NB4 (cell line): ENCODE results near the gene ONECUT3.

Experiments
- DNase-seq: peaks from one replicate; pipeline ENCODE4 v3.0.0; 2010; ENCODE audit warnings: low read depth
- H3K4me3 ChIP-seq: one replicate; pipeline ENCODE4 v1.5.1; 2011; ENCODE audit warnings: mild to moderate bottlenecking, low read depth, low read length, moderate library complexity
- MAX ChIP-seq: IDR thresholded peaks from 2 replicates; pipeline ENCODE4 v1.6.1; 2011; ENCODE audit warnings: low read depth, low read length
- MYC ChIP-seq: IDR thresholded peaks from 2 replicates; pipeline ENCODE4 v1.6.1; 2011; ENCODE audit warnings: low read depth, low read length
- POLR2A ChIP-seq: IDR thresholded peaks from 2 replicates; pipeline ENCODE4 v1.6.1; 2011; ENCODE audit warnings: mild to moderate bottlenecking; ENCODE audit not compliant: insufficient read length; ENCODE audit errors: extremely low read depth
- TF ChIP-seq, protein P1 (sequence below): IDR thresholded peaks from one replicate; pipeline ENCODE4 v1.5.1; 2012; ENCODE audit warnings: low read depth, low read length

The ONECUT3 gene

DNA sequence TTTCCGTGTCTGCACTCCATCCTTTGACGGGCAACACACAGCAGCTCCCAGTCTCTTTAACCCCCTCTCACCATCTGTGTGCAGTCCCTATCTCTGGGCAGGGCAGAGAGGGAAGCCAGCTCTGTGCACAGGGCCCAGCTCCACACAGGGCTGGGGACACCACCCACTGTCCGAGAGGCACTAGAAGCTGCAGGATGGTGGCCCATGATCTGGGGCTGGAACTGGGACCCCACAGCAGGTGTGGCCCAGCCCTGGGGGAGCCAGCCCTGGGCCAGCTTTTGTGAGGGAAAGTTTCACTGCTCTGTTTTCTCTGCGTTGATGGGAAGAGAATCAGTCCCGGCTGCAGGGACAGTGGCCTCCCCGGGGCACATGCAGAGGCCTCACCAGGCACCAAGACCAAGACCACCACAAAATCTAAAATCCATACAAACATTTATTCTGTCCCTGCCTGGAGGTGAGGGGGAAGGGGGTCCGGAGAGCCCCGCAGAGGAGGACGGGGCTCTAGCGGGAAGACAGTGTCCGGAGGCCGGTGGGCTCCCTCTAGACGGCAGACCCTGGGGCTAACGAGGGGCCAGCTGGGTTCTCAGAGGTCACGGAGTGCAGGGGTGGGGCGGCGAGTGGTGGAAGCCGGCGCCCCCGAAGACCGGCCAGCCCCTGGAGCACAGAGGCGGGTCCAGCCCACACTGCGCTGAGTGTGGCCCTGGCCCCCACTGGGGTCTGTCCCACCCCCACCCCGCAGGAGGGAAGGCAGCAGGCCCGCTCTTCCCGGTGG is 61.7 kb downstream of the ONECUT3 start:
- TF ChIP-seq, protein P1, sequence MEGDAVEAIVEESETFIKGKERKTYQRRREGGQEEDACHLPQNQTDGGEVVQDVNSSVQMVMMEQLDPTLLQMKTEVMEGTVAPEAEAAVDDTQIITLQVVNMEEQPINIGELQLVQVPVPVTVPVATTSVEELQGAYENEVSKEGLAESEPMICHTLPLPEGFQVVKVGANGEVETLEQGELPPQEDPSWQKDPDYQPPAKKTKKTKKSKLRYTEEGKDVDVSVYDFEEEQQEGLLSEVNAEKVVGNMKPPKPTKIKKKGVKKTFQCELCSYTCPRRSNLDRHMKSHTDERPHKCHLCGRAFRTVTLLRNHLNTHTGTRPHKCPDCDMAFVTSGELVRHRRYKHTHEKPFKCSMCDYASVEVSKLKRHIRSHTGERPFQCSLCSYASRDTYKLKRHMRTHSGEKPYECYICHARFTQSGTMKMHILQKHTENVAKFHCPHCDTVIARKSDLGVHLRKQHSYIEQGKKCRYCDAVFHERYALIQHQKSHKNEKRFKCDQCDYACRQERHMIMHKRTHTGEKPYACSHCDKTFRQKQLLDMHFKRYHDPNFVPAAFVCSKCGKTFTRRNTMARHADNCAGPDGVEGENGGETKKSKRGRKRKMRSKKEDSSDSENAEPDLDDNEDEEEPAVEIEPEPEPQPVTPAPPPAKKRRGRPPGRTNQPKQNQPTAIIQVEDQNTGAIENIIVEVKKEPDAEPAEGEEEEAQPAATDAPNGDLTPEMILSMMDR = no peak
- TF ChIP-seq MYC = no peak
- no peak for TF ChIP-seq POLR2A
- no peak for TF ChIP-seq MAX
- no peak for DNase-seq
- no peak overlapping the region for H3K4me3 ChIP-seq

DNA sequence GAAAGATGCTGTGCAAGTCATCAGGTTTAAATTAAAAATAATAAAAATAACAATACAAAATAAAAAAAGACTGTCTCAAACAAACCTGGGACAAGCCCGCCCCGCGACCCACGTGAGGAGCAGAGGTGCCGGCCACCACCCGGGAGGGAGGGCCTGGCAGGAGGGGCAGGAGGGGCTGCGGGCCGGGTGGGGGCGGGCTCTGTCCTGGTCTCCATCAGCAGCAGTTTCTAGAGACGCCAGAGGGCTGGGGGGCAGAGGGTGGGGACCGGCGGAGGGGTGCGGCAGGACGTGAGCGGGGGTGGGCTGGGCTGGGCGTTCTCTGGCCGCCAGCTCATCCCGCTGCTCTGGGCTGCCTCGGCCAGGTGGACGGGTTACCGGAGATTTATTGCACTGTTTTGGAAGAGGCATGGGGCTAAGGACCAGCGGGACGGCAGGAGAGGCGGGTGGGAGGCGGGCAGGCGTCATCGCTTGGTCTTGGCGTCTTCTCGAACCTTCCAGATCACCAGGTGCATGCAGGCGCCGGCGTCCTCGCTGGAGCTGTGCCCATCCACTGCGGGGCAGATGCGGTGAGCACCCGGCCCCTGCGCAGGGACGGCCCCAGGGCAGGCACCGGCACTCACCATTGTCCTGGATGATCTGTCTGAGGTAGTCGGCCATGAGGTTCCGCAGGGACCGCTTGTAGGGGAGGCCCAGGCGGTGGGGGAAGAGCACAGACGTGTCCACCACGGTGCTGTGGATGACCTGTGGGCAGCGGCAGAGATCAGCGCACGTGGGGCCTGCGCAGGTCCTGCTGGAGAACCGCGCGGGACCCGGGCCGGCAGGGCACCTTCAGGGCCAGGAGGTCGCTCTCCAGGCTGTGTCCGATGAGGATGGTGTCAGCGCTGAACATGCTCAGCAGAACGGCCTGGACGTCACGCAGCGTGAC is 62.6 kb downstream of the ONECUT3 start:
- no peak for TF ChIP-seq MYC
- TF ChIP-seq MAX = no peak
- TF ChIP-seq POLR2A = no peak
- DNase-seq = no peak
- no peak overlapping the region for H3K4me3 ChIP-seq

GRCh38 chr19:1816530-1817298 is 63.4 kb downstream of the ONECUT3 start:
- H3K4me3 ChIP-seq = no peak overlapping the region
- no peak for DNase-seq
- TF ChIP-seq MAX (no peak), POLR2A (no peak), MYC (no peak)
- TF ChIP-seq, protein P1 = no peak

GRCh38 chr19:1817553-1818179 is 64.4 kb downstream of the ONECUT3 start:
- H3K4me3 ChIP-seq = no peak overlapping the region
- DNase-seq = no peak
- TF ChIP-seq POLR2A (no peak), MAX (no peak), MYC (no peak)
- TF ChIP-seq, protein P1 = no peak

- no peak for DNase-seq
- no peak for TF ChIP-seq POLR2A
- TF ChIP-seq, protein P1 = no peak
- TF ChIP-seq MAX = no peak
- no peak for TF ChIP-seq MYC
Measured at GRCh38 chr19:1818549-1819195, 65.4 kb downstream of the ONECUT3 start.

More at GRCh38 chr19:1818549-1819195, 65.4 kb downstream of the ONECUT3 start:
- no peak overlapping the region for H3K4me3 ChIP-seq
